Vagina (tissue), 2 donors: ENCODE measurements around the gene CCDC200.

Experiments
- CTCF ChIP-seq, 3 experiments: fragments of 450-650 bp in 2 of 3; fragments of 200-600 bp in 1 of 3; sonication (generic) in 1 of 3; IDR thresholded peaks; one replicate each; pipeline ENCODE4 v1.5.1; 2017 to 2019; ENCODE audit warnings: antibody characterized with exemption in 3 of 3, mild to moderate bottlenecking in 2 of 3, moderate library complexity in 2 of 3
- POLR2A ChIP-seq, 2 donors: fragments of 450-650 bp; IDR thresholded peaks; one replicate each; pipeline ENCODE4 v1.6.1; 2017; ENCODE audit warnings: antibody characterized with exemption in 2 of 2, mild to moderate bottlenecking in 2 of 2, moderate library complexity in 2 of 2
- POLR2AphosphoS5 ChIP-seq, 2 donors: sonication (generic); formaldehyde crosslinking; IDR thresholded peaks; one replicate each; pipeline ENCODE4 v1.9.0; 2017; ENCODE audit warnings: antibody characterized with exemption in 2 of 2, mild to moderate bottlenecking in 2 of 2, low read depth in 1 of 2; ENCODE audit not compliant: insufficient read depth in 1 of 2

GRCh38 chr17:43175213-43176118 is 53.0 kb downstream of the CCDC200 start:
- TF ChIP-seq CTCF (IDR thresholded peaks at IDR 0.05) (no peak), POLR2AphosphoS5 (IDR thresholded peaks at IDR 0.05; ENCODE audit: insufficient read depth in 1 of 2, low read depth in 1 of 2) (no peak), POLR2A (IDR thresholded peaks at IDR 0.05) (no peak)
